ENCODE results near the gene RNF111.
"Not testable (repeated sequence)": the region's sequence is repeated elsewhere in the genome, so short reads cannot be mapped to it uniquely, and the experiment has no call there.

Gene RNF111

GRCh38 chr15:59133929-59134427, 146.5 kb downstream of the RNF111 start:
- DNase-seq (ENCODE audit: low spot score): no peak

- no peak for DNase-seq (ENCODE audit: low spot score)
These were observed 150.1 kb downstream of the RNF111 start for GRCh38 chr15:59137566-59137965.

- no peak for DNase-seq (ENCODE audit: low spot score)
These were observed 150.8 kb downstream of the RNF111 start for GRCh38 chr15:59138243-59138642.

GRCh38 chr15:59140422-59141226, 153.2 kb downstream of the RNF111 start:
- DNase-seq (ENCODE audit: low spot score): no peak

GRCh38 chr15:59143281-59143680, 155.8 kb downstream of the RNF111 start:
- DNase-seq (ENCODE audit: low spot score): no peak

- DNase-seq (ENCODE audit: low spot score): not testable (repeated sequence)
These were observed 157.1 kb downstream of the RNF111 start for GRCh38 chr15:59144594-59144993.
